Measurements from ENCODE around the gene TMIGD1.
A peak's percentile ranks its signal among the peaks of the same experiment; 100 is the strongest.

The TMIGD1 gene

GRCh38 chr17:30332057-30332542, 1.8 kb downstream of the TMIGD1 start:
- DNase-seq (ENCODE audit: low spot score): peak; percentile 10

- DNase-seq (ENCODE audit: low spot score): no peak
Observed at GRCh38 chr17:30326809-30327208, 7.0 kb downstream of the TMIGD1 start.

- no peak for DNase-seq (ENCODE audit: low spot score)
Observed at GRCh38 chr17:30324723-30325122, 9.1 kb downstream of the TMIGD1 start.

- DNase-seq (ENCODE audit: low spot score): no peak
Observed at GRCh38 chr17:30323895-30324319, 9.9 kb downstream of the TMIGD1 start.

GRCh38 chr17:30323262-30323894, 10.5 kb downstream of the TMIGD1 start:
- no peak for DNase-seq (ENCODE audit: low spot score)

GRCh38 chr17:30321314-30321713, 12.5 kb downstream of the TMIGD1 start:
- no peak for DNase-seq (ENCODE audit: low spot score)

- DNase-seq (ENCODE audit: low spot score): no peak
Observed at GRCh38 chr17:30318155-30318554, 15.7 kb downstream of the TMIGD1 start.

- DNase-seq (ENCODE audit: low spot score): no peak
Observed at GRCh38 chr17:30316736-30317135, 17.1 kb downstream of the TMIGD1 start.

- DNase-seq (ENCODE audit: low spot score): no peak
Observed at GRCh38 chr17:30315106-30315505, 18.8 kb downstream of the TMIGD1 start.

GRCh38 chr17:30314474-30314873, 19.4 kb downstream of the TMIGD1 start:
- no peak for DNase-seq (ENCODE audit: low spot score)

GRCh38 chr17:30312226-30312625, 21.6 kb downstream of the TMIGD1 start:
- no peak for DNase-seq (ENCODE audit: low spot score)

GRCh38 chr17:30310562-30310961, 23.3 kb downstream of the TMIGD1 start:
- DNase-seq (ENCODE audit: low spot score): no peak

GRCh38 chr17:30309591-30309990, 24.3 kb downstream of the TMIGD1 start:
- DNase-seq (ENCODE audit: low spot score): peak; percentile 21

GRCh38 chr17:30308406-30308805, 25.5 kb downstream of the TMIGD1 start:
- no peak for DNase-seq (ENCODE audit: low spot score)

GRCh38 chr17:30304778-30305177, 29.1 kb downstream of the TMIGD1 start:
- no peak for DNase-seq (ENCODE audit: low spot score)

- DNase-seq (ENCODE audit: low spot score): no peak
Observed at GRCh38 chr17:30302241-30302640, 31.6 kb downstream of the TMIGD1 start.

- no peak for DNase-seq (ENCODE audit: low spot score)
Observed at GRCh38 chr17:30300818-30301217, 33.0 kb downstream of the TMIGD1 start.

GRCh38 chr17:30299000-30299399, 34.9 kb downstream of the TMIGD1 start:
- DNase-seq (ENCODE audit: low spot score): peak; percentile 11

- DNase-seq (ENCODE audit: low spot score): no peak
Observed at GRCh38 chr17:30297715-30298114, 36.1 kb downstream of the TMIGD1 start.

- DNase-seq (ENCODE audit: low spot score): no peak
Observed at GRCh38 chr17:30296499-30297080, 37.3 kb downstream of the TMIGD1 start.

GRCh38 chr17:30292286-30292858, 41.5 kb downstream of the TMIGD1 start:
- no peak for DNase-seq (ENCODE audit: low spot score)

GRCh38 chr17:30291543-30292285, 42.1 kb downstream of the TMIGD1 start, which contains the start of gene BLMH:
Gene BLMH (minus strand): TSS chr17:30291944. CDS start chr17:30291819, 125 bp downstream.
- peak; percentile 97 for DNase-seq (ENCODE audit: low spot score)

Data from GM03348 (cell line).